Left ventricle myocardium inferior (tissue), 1 donor: ENCODE results near the gene ANKRD33B. TPM values are rescaled to one million over a fixed set of nuclear protein-coding genes. Genes with fewer than 3 reads are reported as not detected.
"Not testable (repeated sequence)": the region's sequence is repeated elsewhere in the genome, so short reads cannot be mapped to it uniquely, and the experiment has no call there.

ENCODE experiments used
- DNase-seq: peaks from one replicate; pipeline ENCODE4 v3.0.0-alpha.2; 2020
- H3K27ac ChIP-seq: fragments of 200-600 bp; replicated peaks from 2 replicates; pipeline ENCODE4 v1.8.0; 2021
- H3K27me3 ChIP-seq: fragments of 200-600 bp; 2 replicates; pipeline ENCODE4 v1.8.0; 2021; ENCODE audit warnings: low read depth
- H3K36me3 ChIP-seq: fragments of 200-600 bp; 2 replicates; pipeline ENCODE4 v1.8.0; 2021
- H3K4me1 ChIP-seq: fragments of 200-600 bp; 2 replicates; pipeline ENCODE4 v1.8.0; 2021
- H3K4me3 ChIP-seq: fragments of 200-600 bp; 2 replicates; pipeline ENCODE4 v1.8.0; 2021; ENCODE audit warnings: mild to moderate bottlenecking, moderate library complexity
- H3K9me3 ChIP-seq: fragments of 200-600 bp; replicated peaks from 2 replicates; pipeline ENCODE4 v1.8.0; 2021
- CTCF ChIP-seq: fragments of 200-600 bp; IDR thresholded peaks from 2 replicates; pipeline ENCODE4 v1.8.0; 2021; ENCODE audit warnings: antibody characterized with exemption, mild to moderate bottlenecking, borderline replicate concordance
- intact Hi-C: fragments of 100-400 bp; cut with micrococcal nuclease; formaldehyde crosslinking; loops from one replicate; pipeline ENCODE4 v1.11.0; 2022
- total RNA-seq: library from RNA; stranded (reverse); fragmentation: NEBNext Ultra II Directional; extraction: Animal tissue kit (Norgen Biotek cat#: 25700); gene quantifications from one replicate; pipeline ENCODE4 v1.2.1, GENCODE V29; 2021
- donor health status: DM: no; HTN: yes; CAD: no; lungs with severe emphysema.

The ANKRD33B gene
- total RNA-seq, 1 donor from 2014 or later, result 15.2 TPM

DNA sequence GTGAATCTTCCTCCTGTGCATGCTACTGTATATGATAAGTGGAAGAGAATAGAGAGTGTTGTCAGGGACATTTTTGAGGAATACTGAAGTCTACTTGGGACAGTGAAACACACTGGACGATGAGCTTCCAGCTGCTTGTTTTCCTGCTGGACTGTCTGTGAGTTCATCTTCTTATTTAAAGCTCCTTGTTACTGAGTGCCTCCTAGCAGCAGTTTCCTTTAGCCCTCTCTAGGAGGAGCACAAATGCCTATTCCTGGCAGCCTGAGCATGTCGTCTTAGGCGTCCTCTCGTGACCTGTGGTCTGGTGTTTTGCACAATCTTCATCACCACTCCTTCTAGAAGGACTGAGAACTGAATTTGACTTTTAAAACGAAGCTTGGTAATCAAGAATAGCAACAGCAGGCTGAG lies 43.8 kb downstream of the ANKRD33B start:
- Histone ChIP-seq H3K4me3 (peak overlapping the region; percentile 26), H3K36me3 (no peaks in the 10 kb centered on the region), H3K27me3 (no peaks in the 10 kb centered on the region), H3K27ac (peak overlapping the region; percentile 89), H3K4me1 (peaks cover 28% of the 10 kb centered on the region), H3K9me3 (no peaks in the 10 kb centered on the region)
- peak; percentile 32 for TF ChIP-seq CTCF
- intact Hi-C loops, result no loop called here
- DNase-seq, result peak; percentile 45

GRCh38 chr5:10608081-10608480 lies 44.2 kb downstream of the ANKRD33B start:
- H3K9me3 ChIP-seq, DNase-seq, H3K36me3 ChIP-seq, H3K27me3 ChIP-seq, intact Hi-C loops: not testable (repeated sequence)
- Histone ChIP-seq H3K4me1 (peaks cover 24% of the 10 kb centered on the region), H3K27ac (peak overlapping the region; percentile 89), H3K4me3 (peak overlapping the region; percentile 26)

DNA sequence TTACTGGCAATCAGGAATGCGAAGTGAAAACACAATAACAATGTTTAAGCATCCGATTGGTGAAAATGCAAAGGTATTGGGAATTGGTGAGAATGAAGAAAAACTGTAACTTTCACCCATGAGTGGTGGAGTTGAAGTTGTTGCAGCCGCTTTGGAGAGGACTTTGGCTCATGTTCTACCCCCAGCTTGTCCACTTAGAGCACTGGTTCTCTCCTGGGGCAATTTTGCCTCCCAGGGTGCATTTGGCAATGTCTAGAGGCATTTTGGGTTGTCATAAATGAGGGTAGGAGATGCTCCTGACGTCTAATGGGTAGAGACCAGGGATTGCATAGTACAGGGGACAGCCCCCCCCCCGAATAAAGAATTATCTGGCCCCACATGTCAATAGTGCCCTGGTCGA lies 46.2 kb downstream of the ANKRD33B start:
- TF ChIP-seq CTCF, result no peak
- Histone ChIP-seq H3K36me3 (no peaks in the 10 kb centered on the region), H3K27me3 (no peaks in the 10 kb centered on the region), H3K4me1 (peaks cover 24% of the 10 kb centered on the region), H3K4me3 (no peak overlapping the region), H3K27ac (no peak overlapping the region), H3K9me3 (no peaks in the 10 kb centered on the region)
- no peak for DNase-seq
- intact Hi-C loops, result no loop called here

GRCh38 chr5:10611290-10611689 lies 47.4 kb downstream of the ANKRD33B start:
- Histone ChIP-seq H3K27ac (no peak overlapping the region), H3K27me3 (no peaks in the 10 kb centered on the region), H3K4me1 (peaks cover 24% of the 10 kb centered on the region), H3K36me3 (no peaks in the 10 kb centered on the region), H3K9me3 (no peaks in the 10 kb centered on the region), H3K4me3 (no peak overlapping the region)
- intact Hi-C loops, result no loop called here
- no peak for TF ChIP-seq CTCF
- DNase-seq, result no peak

DNA sequence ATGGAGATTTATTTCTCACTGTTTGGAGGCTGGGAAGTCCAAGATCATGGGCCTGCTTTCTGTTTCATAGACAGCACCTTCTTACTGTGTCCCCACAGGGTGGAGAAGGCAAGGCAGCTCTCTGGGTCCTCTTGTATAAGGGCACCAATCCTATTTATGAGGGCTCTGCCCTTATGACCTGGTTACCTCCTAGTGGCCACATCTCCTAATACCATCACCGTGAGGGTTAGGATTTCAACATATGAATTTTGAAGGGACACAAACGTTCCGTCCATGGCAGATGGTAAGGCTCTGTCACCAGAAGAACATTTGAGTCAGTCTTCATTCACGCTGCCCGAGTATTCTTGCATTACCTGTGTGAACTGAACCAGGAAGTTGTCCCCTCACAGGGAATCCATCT lies 48.4 kb downstream of the ANKRD33B start:
- DNase-seq, result no peak
- Histone ChIP-seq H3K36me3 (no peaks in the 10 kb centered on the region), H3K4me3 (no peak overlapping the region), H3K4me1 (peaks cover 17% of the 10 kb centered on the region), H3K9me3 (no peaks in the 10 kb centered on the region), H3K27ac (no peak overlapping the region), H3K27me3 (no peaks in the 10 kb centered on the region)
- no peak for TF ChIP-seq CTCF
- intact Hi-C loops, result no loop called here

- no peak for TF ChIP-seq CTCF
- peaks cover 2% of the 10 kb centered on the region for H3K9me3 ChIP-seq
- no peaks in the 10 kb centered on the region for H3K27me3 ChIP-seq
- H3K4me1 ChIP-seq, result no peaks in the 10 kb centered on the region
- no peak overlapping the region for H3K27ac ChIP-seq
- no peak for DNase-seq
- intact Hi-C loops, result no loop called here
- H3K36me3 ChIP-seq, result no peaks in the 10 kb centered on the region
- H3K4me3 ChIP-seq, result no peak overlapping the region
These were observed 51.8 kb downstream of the ANKRD33B start for GRCh38 chr5:10615693-10616092.
